Bladder microvascular endothelial cell (primary cell): ENCODE results near the gene CCDC43. TPM values are rescaled to one million over a fixed set of nuclear protein-coding genes. Genes with fewer than 3 reads are reported as not detected.

Experiments used
- total RNA-seq: library from RNA; depleted of rRNA; stranded (reverse); fragments of >200 nt; gene quantifications from 2 replicates; pipeline ENCODE4 v1.2.3, GENCODE V29; 2014

Gene CCDC43
- total RNA-seq, result 29.1 and 39.0 TPM in 2 replicates

GRCh38 chr17:44689477-44690217, at the start of gene CCDC43:
Gene CCDC43 (minus strand): TSS chr17:44689776. CDS start chr17:44689753, 23 bp downstream.

DNA sequence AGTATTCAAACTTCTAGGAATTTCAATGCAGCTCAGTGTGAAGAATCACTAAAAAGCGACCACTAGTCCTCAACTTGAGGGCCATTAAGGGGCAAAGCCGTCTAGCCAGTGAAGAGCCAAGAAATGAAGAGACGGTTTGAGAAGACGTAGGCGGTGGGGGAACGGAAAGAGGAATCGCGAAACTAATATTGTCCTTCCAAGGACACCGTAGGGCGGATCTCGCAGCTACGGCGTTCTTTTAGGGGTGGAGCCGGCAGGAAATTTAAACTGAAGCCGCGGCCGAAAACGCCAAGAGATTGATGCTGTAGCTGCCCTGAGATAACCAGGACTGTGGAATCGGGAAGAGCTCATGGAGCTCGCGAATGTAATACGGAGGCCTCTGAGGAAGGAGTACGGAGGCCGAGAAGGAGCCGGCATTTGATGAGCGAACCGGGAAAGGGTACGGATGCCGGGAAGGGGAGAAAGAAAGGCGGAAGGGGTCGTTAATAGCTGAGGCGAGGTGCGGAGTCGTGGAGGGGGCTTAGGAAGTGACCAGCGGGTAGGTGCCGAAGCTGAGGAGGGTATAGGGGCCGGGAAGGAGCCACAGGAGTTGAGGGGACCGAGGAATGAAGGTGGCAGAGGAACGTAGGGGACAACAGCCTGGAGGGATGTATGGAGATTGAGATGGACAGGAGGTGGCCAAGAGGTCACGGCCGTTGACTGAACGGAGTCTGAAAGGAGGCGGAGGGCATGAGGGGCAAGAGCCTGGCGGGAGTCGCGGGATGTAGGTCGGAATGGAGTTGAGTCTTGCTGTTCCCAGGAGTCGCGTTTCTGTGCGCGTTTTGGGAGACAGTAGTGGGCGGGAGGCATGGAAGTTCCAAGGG, 19.1 kb upstream of the CCDC43 start, which contains the start of gene DBF4B:
TSS of gene DBF4B (plus strand) at position 265 of the 863 bp plus-strand sequence. CDS start at position 421, 156 bp downstream.

DNA sequence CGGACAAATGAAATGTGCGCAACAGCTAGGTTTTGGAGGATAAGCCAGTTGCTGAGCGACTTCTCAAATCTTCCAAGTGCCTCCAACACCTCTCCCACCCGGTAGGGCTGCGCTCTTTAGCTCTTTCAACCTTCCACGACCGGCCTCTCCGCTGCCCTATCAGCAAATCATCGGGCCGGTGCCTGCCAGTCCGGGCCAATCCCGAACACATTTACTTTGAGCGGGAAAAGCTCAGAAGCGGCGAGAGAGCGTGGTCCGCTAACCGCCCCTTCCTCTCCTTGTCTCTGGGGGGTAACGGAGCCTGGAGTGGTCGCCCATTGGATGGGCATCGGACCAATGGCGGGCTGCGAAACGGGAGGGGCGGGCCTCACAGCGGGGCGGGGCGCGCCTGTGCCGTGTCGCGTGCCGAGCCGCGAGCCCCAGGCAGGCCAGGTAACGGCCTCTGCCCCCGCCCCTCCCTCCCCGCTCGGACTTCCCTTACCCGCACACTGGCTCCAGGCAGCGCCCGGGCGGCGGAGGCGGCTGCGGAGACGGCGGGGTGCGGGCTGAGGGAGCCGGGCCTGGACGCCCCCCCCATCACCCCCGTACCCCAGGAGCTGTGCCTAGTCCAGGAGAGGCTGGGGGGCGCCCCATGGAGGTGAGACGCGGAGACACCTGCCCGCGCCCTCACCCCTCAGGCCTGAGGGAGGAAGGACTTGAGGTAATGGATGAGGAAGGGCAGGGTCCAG, 33.4 kb downstream of the CCDC43 start, which contains the start of gene MEIOC:
TSS of gene MEIOC (plus strand) at position 486 of the 728 bp plus-strand sequence. CDS start at position 632, 146 bp downstream.

Other genes starting within 250 kb of the CCDC43 start
- gene GPATCH8, start 186.4 kb downstream of the CCDC43 start, total RNA-seq, result 7.6 and 22.1 TPM in 2 replicates
- gene FZD2, start 132.3 kb downstream of the CCDC43 start, total RNA-seq, result 0.16 and 0.88 TPM in 2 replicates
- gene MEIOC, start 33.3 kb downstream of the CCDC43 start, total RNA-seq, result under 0.01 TPM in 1 of 2 replicates, not detected in the other
- gene DBF4B, start 18.9 kb upstream of the CCDC43 start, total RNA-seq, result 4.5 and 5.8 TPM in 2 replicates
- gene ADAM11, start 69.2 kb upstream of the CCDC43 start, total RNA-seq, result under 0.01 and 0.13 TPM in 2 replicates
- 8.1 and 12.6 TPM in 2 replicates for gene GJC1, start 140.5 kb upstream of the CCDC43 start, total RNA-seq
- gene HIGD1B, start 158.1 kb upstream of the CCDC43 start, total RNA-seq, result not detected in 2 replicates
- gene EFTUD2, start 209.7 kb upstream of the CCDC43 start, total RNA-seq, result 144 and 266 TPM in 2 replicates
- 0.16 TPM in 1 of 2 replicates, not detected in the other for gene GFAP, start 225.7 kb upstream of the CCDC43 start, total RNA-seq